Transverse colon (tissue), 4 donors: ENCODE data around the gene EYA2. TPM values are rescaled to one million over a fixed set of nuclear protein-coding genes. Genes with fewer than 3 reads are reported as not detected.

Experiments
- DNase-seq: peaks from one replicate; pipeline ENCODE4 v3.0.0-alpha.2; 2019
- H3K27ac ChIP-seq, 4 donors: fragments of 200-600 bp; sonication (generic); 2 replicates each; pipeline ENCODE4 v1.5.1; 2016 to 2018; ENCODE audit warnings: inconsistent platforms in 4 of 4
- H3K27me3 ChIP-seq: fragments of 200-600 bp; sonication (generic); 2 replicates; pipeline ENCODE4 v1.5.1; 2017; ENCODE audit warnings: inconsistent platforms
- H3K36me3 ChIP-seq, 4 donors: fragments of 200-600 bp; sonication (generic); 2 replicates each; pipeline ENCODE4 v1.5.1; 2017 to 2019; ENCODE audit warnings: inconsistent platforms in 4 of 4
- H3K4me1 ChIP-seq, 4 donors: fragments of 200-600 bp; sonication (generic); 2 replicates each; pipeline ENCODE4 v1.5.1; 2017 to 2020; ENCODE audit warnings: inconsistent platforms in 4 of 4
- H3K4me3 ChIP-seq, 4 donors: fragments of 200-600 bp; sonication (generic); 1 replicate in 1 of 4; 2 replicates in 3 of 4; pipeline versions ENCODE4 v1.5.1 to v1.6.1; 2017 to 2019; ENCODE audit warnings: inconsistent platforms in 4 of 4
- H3K9me3 ChIP-seq, 2 donors: fragments of 200-600 bp; sonication (generic); 2 replicates each; pipeline ENCODE4 v1.5.1; 2017 to 2019; ENCODE audit warnings: inconsistent platforms in 2 of 2
- EP300 ChIP-seq: sonication (generic); formaldehyde crosslinking; IDR thresholded peaks from one replicate; pipeline ENCODE4 v1.6.1; 2017; ENCODE audit warnings: antibody characterized with exemption, low read depth
- POLR2A ChIP-seq: fragments of 450-650 bp; IDR thresholded peaks from one replicate; pipeline ENCODE4 v1.6.1; 2016; ENCODE audit warnings: antibody characterized with exemption, mild to moderate bottlenecking, moderate library complexity
- POLR2AphosphoS5 ChIP-seq, 3 donors: sonication (generic); formaldehyde crosslinking; IDR thresholded peaks; one replicate each; pipeline ENCODE4 v1.6.1; 2016; ENCODE audit warnings: antibody characterized with exemption in 3 of 3
- WGBS, 2 donors: methylation state at CpG; one replicate each; pipeline ENCODE4 v1.1.5; 2018; ENCODE audit warnings: low coverage in 1 of 2; 5-methylcytosine and 5-hydroxymethylcytosine counted together
- in situ Hi-C, 4 donors: fragments of 200-750 bp; cut with MboI; loops; one replicate each; pipeline versions ENCODE4 v1.15.0 to v1.15.1; 2017; ENCODE audit warnings: low sequenced_read_pairs in 3 of 4, low pct_ligation_motif_present in 1 of 4, low pct_unique_long_range_greater_than_20kb in 1 of 4
- intact Hi-C: fragments of 100-400 bp; cut with DNase I; formaldehyde crosslinking; loops from one replicate; pipeline ENCODE4 v1.15.1; 2023; ENCODE audit warnings: low total_unique reads
- total RNA-seq, 4 donors: library from RNA; depleted of rRNA; stranded (reverse); fragments of >200 nt; gene quantifications; one replicate each; pipeline ENCODE4 v1.1.0, GENCODE V29; 2016
- TF ChIP-seq, protein P1 (sequence below), 5 experiments: fragments of 200-600 bp in 3 of 5; fragments of 450-650 bp in 2 of 5; sonication (generic) in 3 of 5; IDR thresholded peaks; 1 replicate in 2 of 5; 2 replicates in 3 of 5; pipeline ENCODE4 v1.5.1; 2016 to 2017; ENCODE audit warnings: antibody characterized with exemption in 5 of 5, inconsistent platforms in 3 of 5, mild to moderate bottlenecking in 2 of 5, moderate library complexity in 1 of 5

EYA2 gene
- total RNA-seq, 4 donors from 2014 or later, result 4.5 to 17.5 (median 10.9) TPM

DNA sequence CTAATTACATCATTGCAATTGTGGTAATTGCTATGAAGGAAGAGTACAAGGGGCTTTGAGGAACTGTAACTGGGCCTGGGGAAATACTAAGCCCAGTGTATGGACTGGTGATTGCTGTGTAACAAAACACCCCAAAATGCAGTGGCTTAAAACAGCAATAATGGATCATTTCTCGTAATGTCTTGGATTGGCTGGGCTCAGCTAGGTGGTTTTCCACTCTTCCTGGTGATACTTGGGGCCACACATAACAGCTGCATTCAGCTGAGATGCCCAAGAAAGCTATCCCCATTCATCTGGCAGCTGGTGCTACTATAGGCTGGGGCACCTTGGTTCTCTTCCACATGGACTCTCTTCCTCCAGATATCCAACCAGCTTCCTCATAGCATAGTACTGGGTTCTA is 150.3 kb downstream of the EYA2 start:
- Histone ChIP-seq H3K27ac (no peak overlapping the region), H3K36me3 (no peaks in the 10 kb centered on the region), H3K9me3 (no peaks in the 10 kb centered on the region), H3K27me3 (no peaks in the 10 kb centered on the region), H3K4me3 (no peak overlapping the region), H3K4me1 (no peaks in the 10 kb centered on the region)
- 83% methylated on average over 1 of the region's 1 CpG; no CpG with 5 or more reads in 1 of the 2 donors for WGBS, 2 donors
- no peak for DNase-seq
- in situ Hi-C loops, result no loop called here
- TF ChIP-seq POLR2A (no peak), EP300 (no peak), POLR2AphosphoS5 (IDR thresholded peaks at IDR 0.05) (no peak)
- TF ChIP-seq, protein P1, sequence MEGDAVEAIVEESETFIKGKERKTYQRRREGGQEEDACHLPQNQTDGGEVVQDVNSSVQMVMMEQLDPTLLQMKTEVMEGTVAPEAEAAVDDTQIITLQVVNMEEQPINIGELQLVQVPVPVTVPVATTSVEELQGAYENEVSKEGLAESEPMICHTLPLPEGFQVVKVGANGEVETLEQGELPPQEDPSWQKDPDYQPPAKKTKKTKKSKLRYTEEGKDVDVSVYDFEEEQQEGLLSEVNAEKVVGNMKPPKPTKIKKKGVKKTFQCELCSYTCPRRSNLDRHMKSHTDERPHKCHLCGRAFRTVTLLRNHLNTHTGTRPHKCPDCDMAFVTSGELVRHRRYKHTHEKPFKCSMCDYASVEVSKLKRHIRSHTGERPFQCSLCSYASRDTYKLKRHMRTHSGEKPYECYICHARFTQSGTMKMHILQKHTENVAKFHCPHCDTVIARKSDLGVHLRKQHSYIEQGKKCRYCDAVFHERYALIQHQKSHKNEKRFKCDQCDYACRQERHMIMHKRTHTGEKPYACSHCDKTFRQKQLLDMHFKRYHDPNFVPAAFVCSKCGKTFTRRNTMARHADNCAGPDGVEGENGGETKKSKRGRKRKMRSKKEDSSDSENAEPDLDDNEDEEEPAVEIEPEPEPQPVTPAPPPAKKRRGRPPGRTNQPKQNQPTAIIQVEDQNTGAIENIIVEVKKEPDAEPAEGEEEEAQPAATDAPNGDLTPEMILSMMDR (IDR thresholded peaks at IDR 0.05), result no peak
- intact Hi-C loops, result no loop called here

DNA sequence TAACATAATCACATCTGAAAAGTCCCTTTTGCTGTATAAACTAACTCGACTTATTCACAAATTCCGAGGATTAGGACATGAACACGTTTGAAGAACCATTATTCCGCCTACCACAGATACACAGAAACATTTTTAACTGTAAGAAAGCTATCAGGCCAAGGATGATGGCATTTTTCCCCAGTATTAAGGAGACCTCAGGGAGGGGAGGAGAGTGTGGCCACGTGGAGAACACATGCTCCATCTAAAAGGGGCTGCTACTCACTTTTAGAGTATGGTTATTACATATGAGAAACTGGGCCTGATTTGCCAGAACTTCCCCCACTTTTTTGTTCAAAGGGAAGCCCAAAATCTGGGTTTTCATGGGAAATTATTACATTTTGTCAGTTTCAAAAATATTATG is 153.4 kb downstream of the EYA2 start:
- no peak overlapping the region for H3K27ac ChIP-seq
- intact Hi-C loops (no loop called here), in situ Hi-C loops (no loop called here)
- DNase-seq, result no peak
- H3K36me3 ChIP-seq, result no peaks in the 10 kb centered on the region
- 50 to 82% methylated on average over 1 to 5 of the region's 5 CpGs for WGBS, 2 donors
- H3K4me1 ChIP-seq, result no peaks in the 10 kb centered on the region
- H3K27me3 ChIP-seq, result no peaks in the 10 kb centered on the region
- no peak overlapping the region for H3K4me3 ChIP-seq
- no peaks in the 10 kb centered on the region for H3K9me3 ChIP-seq
- TF ChIP-seq POLR2A (no peak), EP300 (no peak), POLR2AphosphoS5 (IDR thresholded peaks at IDR 0.05) (no peak)
- TF ChIP-seq, protein P1 (IDR thresholded peaks at IDR 0.05), result no peak

DNA sequence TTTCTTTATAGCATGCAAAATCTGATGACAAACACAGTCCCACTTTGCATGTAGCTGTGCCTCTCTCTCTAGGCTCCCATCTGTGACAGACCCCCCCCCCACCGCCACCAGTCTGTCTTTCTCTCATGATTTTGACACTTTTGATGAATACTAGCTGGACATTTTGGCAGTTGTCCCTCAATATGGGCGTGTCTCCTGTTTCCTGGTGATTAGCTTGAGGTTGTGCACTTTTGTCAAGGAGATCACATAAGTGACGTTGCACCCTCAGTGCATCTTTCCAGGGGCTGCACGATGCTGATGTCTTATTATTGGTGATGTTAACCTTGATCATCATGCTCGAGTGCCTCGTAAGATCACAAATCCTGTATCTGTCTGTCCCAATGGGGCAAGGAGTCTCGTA is 155.1 kb downstream of the EYA2 start:
- Histone ChIP-seq H3K36me3 (no peaks in the 10 kb centered on the region), H3K27me3 (no peaks in the 10 kb centered on the region), H3K4me3 (no peak overlapping the region), H3K27ac (no peak overlapping the region), H3K9me3 (no peaks in the 10 kb centered on the region), H3K4me1 (no peaks in the 10 kb centered on the region)
- TF ChIP-seq POLR2A, result no peak
- TF ChIP-seq EP300, result no peak
- DNase-seq, result no peak
- WGBS, 2 donors, result 47 to 59% methylated on average over 3 to 7 of the region's 7 CpGs
- intact Hi-C loops (no loop called here), in situ Hi-C loops (no loop called here)

DNA sequence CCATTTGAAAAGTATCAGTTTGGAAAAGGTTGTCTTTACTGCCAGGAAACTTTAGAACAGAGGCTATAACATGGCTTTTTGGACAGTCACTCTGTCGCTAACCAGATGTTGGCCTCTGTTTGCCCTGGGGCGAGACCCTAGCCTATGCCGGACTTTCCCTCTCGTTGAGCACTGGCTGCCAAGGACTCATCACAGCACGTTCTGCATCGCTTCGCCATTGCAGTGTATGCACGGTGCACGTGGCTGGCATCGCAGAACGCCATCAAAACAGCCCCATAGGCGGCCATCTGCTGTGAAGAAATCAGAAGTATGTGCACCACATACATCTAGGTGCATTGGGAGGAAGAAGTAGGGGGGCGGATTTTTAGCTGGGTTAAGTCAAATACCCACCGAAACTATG is 156.4 kb downstream of the EYA2 start:
- H3K4me1 ChIP-seq, result peaks cover 0 to 6% (median 0%) of the 10 kb centered on the region in 4 donors
- H3K9me3 ChIP-seq, result no peaks in the 10 kb centered on the region
- WGBS, 2 donors, result 78% methylated on average over 14 of the region's 14 CpGs; no CpG with 5 or more reads in 1 of the 2 donors
- intact Hi-C loops (no loop called here), in situ Hi-C loops (no loop called here)
- H3K36me3 ChIP-seq, result no peaks in the 10 kb centered on the region
- TF ChIP-seq EP300 (no peak), POLR2A (no peak), POLR2AphosphoS5 (IDR thresholded peaks at IDR 0.05) (no peak)
- TF ChIP-seq, protein P1 (IDR thresholded peaks at IDR 0.05), result no peak
- DNase-seq, result no peak
- H3K27ac ChIP-seq, result no peak overlapping the region
- no peaks in the 10 kb centered on the region for H3K27me3 ChIP-seq
- no peak overlapping the region for H3K4me3 ChIP-seq

DNA sequence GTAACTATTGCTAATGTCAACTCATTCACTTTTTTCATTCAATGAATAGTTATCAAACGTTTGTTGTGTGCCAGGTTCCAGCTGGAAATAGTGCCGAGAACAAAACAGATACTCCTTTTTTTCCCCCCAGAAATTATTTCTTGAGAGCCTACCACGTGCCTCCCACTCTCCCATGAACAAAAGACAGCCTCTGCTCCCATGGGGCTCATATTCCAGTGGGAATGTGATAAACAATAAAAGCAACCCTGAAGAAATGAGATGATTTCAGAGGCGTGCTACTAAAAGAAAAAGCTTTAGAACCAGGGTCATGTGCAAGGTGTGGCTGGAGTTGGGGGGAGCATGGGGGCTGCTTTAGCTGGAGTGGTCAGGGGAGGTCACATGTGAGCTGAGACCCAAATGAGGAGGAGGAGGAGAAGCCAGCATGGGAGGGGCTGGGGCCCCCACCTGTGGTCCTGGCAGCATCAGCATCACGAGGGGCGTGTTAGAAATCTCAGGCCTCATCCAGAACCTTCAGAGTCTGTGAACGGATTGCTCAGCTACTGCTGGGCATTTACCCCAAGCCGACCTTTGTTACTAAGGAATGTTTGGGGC is 157.4 kb downstream of the EYA2 start:
- Histone ChIP-seq H3K9me3 (no peaks in the 10 kb centered on the region), H3K36me3 (no peaks in the 10 kb centered on the region), H3K27me3 (no peaks in the 10 kb centered on the region), H3K4me1 (peaks cover 0 to 10% (median 0%) of the 10 kb centered on the region in 4 donors), H3K4me3 (no peak overlapping the region), H3K27ac (no peak overlapping the region)
- TF ChIP-seq, protein P1 (IDR thresholded peaks at IDR 0.05), result no peak
- no peak for TF ChIP-seq POLR2A
- no peak for TF ChIP-seq EP300
- 60 to 63% methylated on average over 3 to 8 of the region's 8 CpGs for WGBS, 2 donors
- no peak for DNase-seq
- intact Hi-C loops (no loop called here), in situ Hi-C loops (no loop called here)
